ENCODE results near the gene ZFAND3. TPM values are rescaled to one million over a fixed set of nuclear protein-coding genes. Genes with fewer than 3 reads are reported as not detected.

Gene ZFAND3
- total and polyA plus RNA-seq, 2 experiments from 2014 or later = 16.9 to 28.2 TPM

DNA sequence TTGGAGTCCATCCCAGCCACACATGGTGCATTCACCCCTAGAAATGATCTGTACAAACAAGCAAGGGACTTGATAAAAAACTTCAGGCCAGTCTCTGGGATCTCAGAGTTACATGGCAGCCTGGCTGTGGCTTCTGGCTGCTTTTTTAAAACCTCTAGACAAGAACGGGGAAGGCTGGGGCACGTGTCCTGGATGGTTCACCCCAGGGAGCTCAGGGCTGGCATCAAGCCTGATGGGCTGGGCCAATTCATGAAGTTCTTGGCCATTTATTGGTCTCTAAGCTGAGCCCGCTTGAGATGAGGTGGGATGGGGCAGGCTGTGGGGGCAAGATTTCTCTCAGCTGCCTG, 10.4 kb upstream of the ZFAND3 start:
- H3K27ac Mint-ChIP-seq = no peak overlapping the region
- ATAC-seq (no peak), DNase-seq (ENCODE audit: low spot score) (no peak)
- Histone ChIP-seq H3K27me3 (ENCODE audit: insufficient read depth) (no peaks in the 10 kb centered on the region), H3K27ac (ENCODE audit: low read depth) (no peak overlapping the region), H3K4me3 (no peak overlapping the region), H3K79me2 (replicated peaks; ENCODE audit: insufficient read depth) (no peaks in the 10 kb centered on the region), H3K4me2 (no peak overlapping the region), H3K9me2 (ENCODE audit: insufficient read depth) (no peaks in the 10 kb centered on the region), H2AFZ (no peak overlapping the region), H4K20me1 (replicated peaks; ENCODE audit: insufficient read depth) (no peaks in the 10 kb centered on the region), H3F3A (replicated peaks; ENCODE audit: low read depth) (no peaks in the 10 kb centered on the region), H3K36me3 (ENCODE audit: insufficient read depth) (no peaks in the 10 kb centered on the region), H3K4me1 (ENCODE audit: insufficient read depth) (peaks cover 7% of the 10 kb centered on the region)
- no peaks in the 10 kb centered on the region for H3K36me3 Mint-ChIP-seq (ENCODE audit: low read depth)
- no peak for TF ChIP-seq STAT1 (IDR thresholded peaks at IDR 0.05; ENCODE audit: unreplicated experiment)
- no peak for TF ChIP-seq JUNB (IDR thresholded peaks at IDR 0.05; ENCODE audit: unreplicated experiment)
- TF ChIP-seq ZNF114 (CRISPR knock-in tag; IDR thresholded peaks at IDR 0.05) = no peak
- no peak for TF ChIP-seq NANOG (IDR thresholded peaks at IDR 0.05; ENCODE audit: borderline replicate concordance)
- TF ChIP-seq EZH2 (IDR thresholded peaks at IDR 0.05; ENCODE audit: low read depth, unreplicated experiment) = no peak
- H3K4me3 Mint-ChIP-seq = no peak overlapping the region
- H3K9me3 Mint-ChIP-seq = peaks cover 3% of the 10 kb centered on the region; the same call in 1 of the 3 replicates
- peaks cover 7% of the 10 kb centered on the region for H3K4me1 Mint-ChIP-seq
- peaks cover 4% of the 10 kb centered on the region for H3K27me3 Mint-ChIP-seq (ENCODE audit: insufficient read depth, low read depth, poor library complexity)

DNA sequence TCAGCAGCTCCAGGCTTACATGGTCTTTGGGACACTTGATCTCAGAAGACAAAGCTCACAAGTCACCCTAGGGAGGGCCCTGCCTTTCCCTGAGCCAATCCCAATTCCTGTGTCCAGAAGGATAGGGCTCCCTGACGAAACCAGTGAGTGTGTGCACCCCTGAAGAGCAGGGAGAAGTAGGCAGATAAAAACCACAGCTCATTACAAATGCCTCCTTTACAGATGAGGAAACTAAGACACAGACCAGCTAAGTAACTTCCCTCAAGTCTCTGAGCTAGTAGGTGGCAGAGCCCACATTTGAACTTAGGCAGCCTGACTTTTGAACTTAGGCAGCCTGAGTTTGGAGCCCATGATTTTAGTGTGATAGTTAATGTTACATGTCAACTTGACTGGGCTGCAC, 6.7 kb upstream of the ZFAND3 start:
- no peak for DNase-seq (ENCODE audit: low spot score)
- no peak for TF ChIP-seq JUNB (IDR thresholded peaks at IDR 0.05; ENCODE audit: unreplicated experiment)
- TF ChIP-seq, protein P1, sequence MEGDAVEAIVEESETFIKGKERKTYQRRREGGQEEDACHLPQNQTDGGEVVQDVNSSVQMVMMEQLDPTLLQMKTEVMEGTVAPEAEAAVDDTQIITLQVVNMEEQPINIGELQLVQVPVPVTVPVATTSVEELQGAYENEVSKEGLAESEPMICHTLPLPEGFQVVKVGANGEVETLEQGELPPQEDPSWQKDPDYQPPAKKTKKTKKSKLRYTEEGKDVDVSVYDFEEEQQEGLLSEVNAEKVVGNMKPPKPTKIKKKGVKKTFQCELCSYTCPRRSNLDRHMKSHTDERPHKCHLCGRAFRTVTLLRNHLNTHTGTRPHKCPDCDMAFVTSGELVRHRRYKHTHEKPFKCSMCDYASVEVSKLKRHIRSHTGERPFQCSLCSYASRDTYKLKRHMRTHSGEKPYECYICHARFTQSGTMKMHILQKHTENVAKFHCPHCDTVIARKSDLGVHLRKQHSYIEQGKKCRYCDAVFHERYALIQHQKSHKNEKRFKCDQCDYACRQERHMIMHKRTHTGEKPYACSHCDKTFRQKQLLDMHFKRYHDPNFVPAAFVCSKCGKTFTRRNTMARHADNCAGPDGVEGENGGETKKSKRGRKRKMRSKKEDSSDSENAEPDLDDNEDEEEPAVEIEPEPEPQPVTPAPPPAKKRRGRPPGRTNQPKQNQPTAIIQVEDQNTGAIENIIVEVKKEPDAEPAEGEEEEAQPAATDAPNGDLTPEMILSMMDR (conservative IDR thresholded peaks at IDR 0.05; ENCODE audit: low read depth in 2 of 2) = no peak
- TF ChIP-seq EZH2phosphoT487 (IDR thresholded peaks at IDR 0.05; ENCODE audit: unreplicated experiment) = no peak
- no peak for TF ChIP-seq ZNF114 (CRISPR knock-in tag; IDR thresholded peaks at IDR 0.05)
- no peak for TF ChIP-seq NANOG (IDR thresholded peaks at IDR 0.05; ENCODE audit: borderline replicate concordance)
- TF ChIP-seq, protein P2, sequence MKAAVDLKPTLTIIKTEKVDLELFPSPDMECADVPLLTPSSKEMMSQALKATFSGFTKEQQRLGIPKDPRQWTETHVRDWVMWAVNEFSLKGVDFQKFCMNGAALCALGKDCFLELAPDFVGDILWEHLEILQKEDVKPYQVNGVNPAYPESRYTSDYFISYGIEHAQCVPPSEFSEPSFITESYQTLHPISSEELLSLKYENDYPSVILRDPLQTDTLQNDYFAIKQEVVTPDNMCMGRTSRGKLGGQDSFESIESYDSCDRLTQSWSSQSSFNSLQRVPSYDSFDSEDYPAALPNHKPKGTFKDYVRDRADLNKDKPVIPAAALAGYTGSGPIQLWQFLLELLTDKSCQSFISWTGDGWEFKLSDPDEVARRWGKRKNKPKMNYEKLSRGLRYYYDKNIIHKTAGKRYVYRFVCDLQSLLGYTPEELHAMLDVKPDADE (IDR thresholded peaks at IDR 0.05) = no peak
- TF ChIP-seq, protein P3, sequence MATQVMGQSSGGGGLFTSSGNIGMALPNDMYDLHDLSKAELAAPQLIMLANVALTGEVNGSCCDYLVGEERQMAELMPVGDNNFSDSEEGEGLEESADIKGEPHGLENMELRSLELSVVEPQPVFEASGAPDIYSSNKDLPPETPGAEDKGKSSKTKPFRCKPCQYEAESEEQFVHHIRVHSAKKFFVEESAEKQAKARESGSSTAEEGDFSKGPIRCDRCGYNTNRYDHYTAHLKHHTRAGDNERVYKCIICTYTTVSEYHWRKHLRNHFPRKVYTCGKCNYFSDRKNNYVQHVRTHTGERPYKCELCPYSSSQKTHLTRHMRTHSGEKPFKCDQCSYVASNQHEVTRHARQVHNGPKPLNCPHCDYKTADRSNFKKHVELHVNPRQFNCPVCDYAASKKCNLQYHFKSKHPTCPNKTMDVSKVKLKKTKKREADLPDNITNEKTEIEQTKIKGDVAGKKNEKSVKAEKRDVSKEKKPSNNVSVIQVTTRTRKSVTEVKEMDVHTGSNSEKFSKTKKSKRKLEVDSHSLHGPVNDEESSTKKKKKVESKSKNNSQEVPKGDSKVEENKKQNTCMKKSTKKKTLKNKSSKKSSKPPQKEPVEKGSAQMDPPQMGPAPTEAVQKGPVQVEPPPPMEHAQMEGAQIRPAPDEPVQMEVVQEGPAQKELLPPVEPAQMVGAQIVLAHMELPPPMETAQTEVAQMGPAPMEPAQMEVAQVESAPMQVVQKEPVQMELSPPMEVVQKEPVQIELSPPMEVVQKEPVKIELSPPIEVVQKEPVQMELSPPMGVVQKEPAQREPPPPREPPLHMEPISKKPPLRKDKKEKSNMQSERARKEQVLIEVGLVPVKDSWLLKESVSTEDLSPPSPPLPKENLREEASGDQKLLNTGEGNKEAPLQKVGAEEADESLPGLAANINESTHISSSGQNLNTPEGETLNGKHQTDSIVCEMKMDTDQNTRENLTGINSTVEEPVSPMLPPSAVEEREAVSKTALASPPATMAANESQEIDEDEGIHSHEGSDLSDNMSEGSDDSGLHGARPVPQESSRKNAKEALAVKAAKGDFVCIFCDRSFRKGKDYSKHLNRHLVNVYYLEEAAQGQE (IDR thresholded peaks at IDR 0.05; ENCODE audit: unreplicated experiment) = no peak
- TF ChIP-seq STAT1 (IDR thresholded peaks at IDR 0.05; ENCODE audit: unreplicated experiment) = no peak
- no peak for TF ChIP-seq CREB1 (CRISPR knock-in tag; IDR thresholded peaks at IDR 0.05; ENCODE audit: low read depth)

More for the DNA sequence above, 6.7 kb upstream of the ZFAND3 start:
- no peak for ATAC-seq
- peaks cover 16% of the 10 kb centered on the region for H3K4me1 ChIP-seq (ENCODE audit: insufficient read depth)
- no peak overlapping the region for H3K27ac Mint-ChIP-seq
- H4K20me1 ChIP-seq (replicated peaks; ENCODE audit: insufficient read depth) = no peaks in the 10 kb centered on the region
- H3K9me3 Mint-ChIP-seq = peaks cover 3% of the 10 kb centered on the region; the same call in 1 of the 3 replicates
- no peaks in the 10 kb centered on the region for H3F3A ChIP-seq (replicated peaks; ENCODE audit: low read depth)
- no peaks in the 10 kb centered on the region for H3K27me3 ChIP-seq (ENCODE audit: insufficient read depth)
- H3K27ac ChIP-seq (ENCODE audit: low read depth) = no peak overlapping the region
- H3K4me1 Mint-ChIP-seq = peaks cover 14% of the 10 kb centered on the region
- H3K27me3 Mint-ChIP-seq (ENCODE audit: insufficient read depth, low read depth, poor library complexity) = no peaks in the 10 kb centered on the region
- H3K4me3 ChIP-seq = no peak overlapping the region
- H3K4me3 Mint-ChIP-seq = no peak overlapping the region
- H3K4me2 ChIP-seq = no peak overlapping the region
- H2AFZ ChIP-seq = no peak overlapping the region
- no peaks in the 10 kb centered on the region for H3K9me2 ChIP-seq (ENCODE audit: insufficient read depth)
- H3K36me3 ChIP-seq (ENCODE audit: insufficient read depth) = no peaks in the 10 kb centered on the region
- H3K79me2 ChIP-seq (replicated peaks; ENCODE audit: insufficient read depth) = no peaks in the 10 kb centered on the region
- H3K36me3 Mint-ChIP-seq (ENCODE audit: low read depth) = no peaks in the 10 kb centered on the region

Measured in GM23338 (cell line).